Ramos (cell line): Measurements from ENCODE around the gene SH3PXD2A.
"Not testable (repeated sequence)": the region's sequence is repeated elsewhere in the genome, so short reads cannot be mapped to it uniquely, and the experiment has no call there.

ENCODE experiments used
- in situ Hi-C: fragments of 300-500 bp; cut with MboI; formaldehyde crosslinking; loops from one replicate; pipeline ENCODE4 v1.14.3; 2022; ENCODE audit warnings: low sequenced_read_pairs; ENCODE audit not compliant: unreplicated experiment

SH3PXD2A gene

DNA sequence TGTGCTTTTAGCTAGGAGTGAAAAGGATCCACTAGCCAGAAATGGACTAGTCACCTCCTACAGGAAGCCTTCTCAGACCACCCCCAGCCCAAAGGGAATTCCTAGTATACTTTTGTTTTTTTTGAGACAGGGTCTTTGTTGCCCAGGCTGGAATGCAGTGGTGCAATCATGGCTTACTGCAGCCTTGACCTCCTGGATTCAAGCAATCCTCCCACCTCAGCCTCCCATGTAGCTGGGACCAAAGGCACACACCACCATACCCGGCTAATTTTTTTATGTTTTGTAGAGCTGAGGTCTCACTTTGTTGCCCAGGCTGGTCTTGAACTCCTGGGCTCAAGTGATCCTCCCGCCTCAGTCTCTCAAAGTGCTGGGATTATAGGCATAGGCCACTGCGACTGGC, 192.7 kb downstream of the SH3PXD2A start:
- in situ Hi-C loops = not testable (repeated sequence)

DNA sequence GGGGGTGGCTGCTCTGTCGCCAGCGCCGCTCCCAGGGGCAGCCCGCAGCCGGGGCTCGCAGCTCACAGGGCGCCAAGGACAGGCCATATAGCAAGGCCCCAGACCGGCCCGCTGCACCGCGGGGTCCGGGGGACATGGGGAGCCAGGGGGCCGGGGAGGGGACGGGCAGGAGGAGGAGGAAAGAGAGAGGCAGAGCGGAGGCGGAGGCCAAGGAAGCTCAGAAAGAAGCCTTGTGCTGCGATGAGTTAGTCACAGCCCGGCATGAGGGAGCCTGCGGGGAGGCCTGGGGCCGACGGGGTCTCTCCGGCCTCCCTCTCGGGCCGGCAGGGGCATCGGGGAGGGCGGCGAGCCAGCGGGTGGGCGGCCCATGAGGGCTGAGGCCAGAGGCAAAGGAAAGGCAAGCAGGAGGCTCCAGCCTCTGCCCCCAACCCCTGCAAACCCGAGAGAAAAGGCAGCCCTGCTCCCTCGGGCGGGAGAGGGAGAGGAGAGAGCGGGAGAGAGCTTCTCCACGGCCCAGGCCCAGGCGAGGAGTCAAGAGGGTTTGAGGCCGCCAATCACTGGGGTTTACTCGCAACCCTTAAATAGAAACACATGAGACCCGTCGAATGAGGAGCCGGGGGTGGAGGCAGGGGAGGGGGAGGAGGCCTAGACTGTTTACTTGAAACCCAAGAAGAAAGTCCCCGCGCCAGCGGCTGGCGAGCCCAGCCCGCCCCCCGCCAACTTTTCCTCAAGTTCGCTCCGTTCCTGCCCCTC, 194.0 kb downstream of the SH3PXD2A start:
- in situ Hi-C loops = no loop called here

DNA sequence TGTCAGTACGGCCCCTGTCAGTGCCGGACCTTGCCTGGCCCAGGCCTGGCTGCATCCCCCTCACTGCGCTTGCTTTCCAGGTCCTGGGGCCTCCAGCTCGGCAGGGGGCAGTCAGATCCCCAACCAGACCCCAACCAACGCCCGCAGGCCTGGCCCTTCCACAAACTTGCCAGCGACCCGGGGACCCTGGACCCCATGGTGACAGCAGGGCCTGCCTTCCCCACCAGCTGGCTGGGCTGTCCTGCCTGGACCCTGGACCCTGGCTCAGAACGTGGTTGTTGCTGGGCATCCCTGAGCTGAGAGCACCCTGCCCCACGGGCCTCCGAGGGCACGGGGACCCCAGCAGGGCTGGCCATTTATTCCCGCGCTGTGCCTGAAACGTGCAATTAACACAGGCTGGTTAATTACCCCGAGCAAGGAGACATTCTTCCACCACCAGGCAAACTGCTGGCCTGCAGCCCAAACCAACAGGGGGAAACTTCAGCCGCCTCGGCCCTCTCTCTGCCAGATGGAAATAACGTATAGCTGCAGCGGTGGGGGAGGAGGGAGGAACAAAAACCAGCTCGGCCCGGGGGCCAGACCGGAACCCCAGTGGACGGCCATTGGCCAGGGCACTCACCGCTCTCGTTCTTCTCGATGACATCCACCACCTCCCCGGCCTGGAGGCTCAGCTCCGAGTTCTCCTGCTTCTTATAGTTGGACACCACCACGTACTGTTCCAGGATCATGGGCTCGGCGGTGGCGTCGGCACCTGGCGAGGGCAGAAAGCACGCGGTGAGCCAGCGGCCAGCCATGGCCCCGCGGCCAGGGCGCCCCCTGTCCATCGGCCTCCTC, 194.8 kb downstream of the SH3PXD2A start:
- in situ Hi-C loops = no loop called here

DNA sequence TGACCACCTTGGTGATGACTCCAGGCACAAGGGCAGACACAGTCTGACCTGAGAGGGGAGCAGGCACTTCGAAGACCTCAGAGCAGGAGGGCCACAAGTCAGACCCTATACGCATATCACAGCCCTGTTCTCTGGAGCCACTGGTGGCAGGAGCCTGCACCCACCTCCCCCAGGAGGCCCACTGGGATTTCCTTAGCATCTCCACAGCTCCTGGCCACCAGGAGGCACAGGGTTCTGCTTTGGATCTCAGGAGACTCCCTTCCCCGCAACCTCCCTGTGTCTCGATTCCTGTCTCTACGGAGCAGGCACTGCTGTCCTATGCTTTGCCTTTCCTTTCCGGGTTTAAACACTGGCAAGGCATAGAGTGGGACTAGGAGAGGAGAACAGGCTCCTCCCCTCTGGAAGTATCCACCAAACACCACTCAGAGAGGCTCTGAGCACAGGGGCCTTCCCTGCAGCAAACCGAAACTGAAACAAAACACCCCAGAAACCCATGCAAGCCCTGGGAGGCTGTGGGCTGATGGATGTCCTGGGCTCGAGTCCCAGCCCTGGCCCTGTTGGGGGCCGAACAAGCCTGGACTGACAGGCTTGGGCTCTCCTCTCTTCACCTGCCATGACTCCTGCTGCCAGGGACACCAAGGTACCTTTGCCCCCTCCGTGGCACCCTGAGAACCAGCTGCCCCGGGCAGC, 195.6 kb downstream of the SH3PXD2A start:
- in situ Hi-C loops = no loop called here

DNA sequence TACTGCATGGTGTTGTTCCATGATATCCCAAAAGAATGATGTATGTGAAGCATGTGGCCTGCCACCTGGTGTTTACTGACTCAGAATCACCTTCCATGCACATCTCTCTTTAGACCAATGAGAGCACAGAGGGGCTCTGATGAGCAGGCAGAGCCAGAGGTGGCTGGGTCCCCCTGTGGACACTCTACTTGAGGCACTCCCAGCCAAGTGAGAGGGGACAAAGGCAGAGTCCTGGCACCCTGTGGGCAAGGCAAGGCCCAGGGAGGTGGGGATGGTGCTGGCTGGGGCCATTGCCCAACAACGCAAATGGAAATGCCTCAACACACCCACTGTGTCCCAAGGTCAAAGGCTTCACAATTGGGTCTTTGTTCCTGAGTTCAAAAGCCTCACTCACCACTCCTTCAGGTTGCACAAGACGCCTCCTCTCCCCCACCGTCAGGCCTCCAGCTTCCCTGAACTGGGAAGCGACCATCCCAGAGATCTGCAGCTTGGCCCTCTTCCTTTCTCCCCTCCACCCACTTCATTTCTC, 197.3 kb downstream of the SH3PXD2A start:
- in situ Hi-C loops = no loop called here

DNA sequence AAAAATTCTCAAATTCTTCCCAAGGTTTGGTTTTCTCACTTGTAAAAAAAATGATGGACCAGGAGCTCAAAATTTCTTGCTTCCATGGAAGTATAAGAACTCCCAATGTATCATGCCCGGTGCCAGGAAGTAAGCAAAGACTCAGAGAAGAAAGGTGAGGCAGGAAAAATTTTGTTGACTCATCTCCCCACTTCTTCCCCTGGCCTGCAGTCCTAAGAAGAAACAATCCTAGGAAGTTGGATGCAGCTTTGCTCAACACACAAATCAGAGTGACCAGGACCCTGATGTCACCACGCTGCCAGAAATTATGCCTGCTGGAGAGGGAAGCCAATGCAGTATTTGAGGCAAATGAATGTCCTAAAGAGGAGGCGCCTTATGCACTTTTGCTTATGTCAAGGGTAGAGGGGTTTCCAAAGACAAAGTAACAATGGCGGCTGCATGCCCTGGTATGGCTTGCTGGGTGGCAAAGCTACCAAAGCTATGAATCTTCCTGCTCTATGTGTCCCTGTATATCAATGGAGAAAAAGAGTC, 198.2 kb downstream of the SH3PXD2A start:
- in situ Hi-C loops = no loop called here

DNA sequence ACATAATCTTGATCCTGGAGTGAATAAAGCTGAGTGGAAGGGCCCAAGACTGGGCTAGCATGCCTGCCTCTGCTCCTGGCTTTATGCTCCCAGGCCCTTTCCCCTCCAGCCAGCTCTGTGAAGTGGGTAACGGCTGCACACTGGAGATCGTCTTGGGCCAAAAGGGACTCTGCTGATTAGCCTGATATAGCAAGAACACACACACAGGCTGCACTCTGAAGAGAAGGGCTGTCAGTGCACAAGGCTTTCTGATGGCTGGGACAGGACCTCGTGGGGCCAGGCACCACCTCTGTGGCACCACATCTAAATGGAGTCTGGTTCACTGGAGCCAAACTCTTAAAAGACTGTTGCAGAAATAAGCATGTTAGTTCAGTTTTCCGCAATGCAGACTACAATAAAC, 200.5 kb downstream of the SH3PXD2A start:
- in situ Hi-C loops = no loop called here

DNA sequence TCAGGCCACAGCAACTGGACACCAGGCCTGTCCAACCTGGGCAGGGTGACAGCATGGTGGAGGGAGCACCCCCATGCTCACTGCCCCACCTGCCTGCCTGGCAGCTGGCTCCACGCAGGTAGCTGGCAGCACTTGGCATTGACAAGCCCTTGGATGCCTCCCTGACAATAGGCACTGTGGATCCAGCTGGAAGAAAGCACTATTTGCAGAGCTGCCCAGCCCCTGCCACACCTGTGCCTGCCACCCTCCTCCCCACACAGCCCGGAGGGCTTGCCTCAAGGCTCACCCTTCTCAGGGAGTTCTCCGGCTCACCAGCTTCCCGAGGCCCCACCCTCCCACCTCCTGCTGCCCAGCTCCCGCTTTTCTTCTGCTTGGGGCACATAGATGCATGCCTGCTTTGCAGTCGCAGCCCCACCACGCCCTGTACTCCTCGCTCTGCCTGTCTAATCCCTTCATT, 201.8 kb downstream of the SH3PXD2A start:
- in situ Hi-C loops = no loop called here

DNA sequence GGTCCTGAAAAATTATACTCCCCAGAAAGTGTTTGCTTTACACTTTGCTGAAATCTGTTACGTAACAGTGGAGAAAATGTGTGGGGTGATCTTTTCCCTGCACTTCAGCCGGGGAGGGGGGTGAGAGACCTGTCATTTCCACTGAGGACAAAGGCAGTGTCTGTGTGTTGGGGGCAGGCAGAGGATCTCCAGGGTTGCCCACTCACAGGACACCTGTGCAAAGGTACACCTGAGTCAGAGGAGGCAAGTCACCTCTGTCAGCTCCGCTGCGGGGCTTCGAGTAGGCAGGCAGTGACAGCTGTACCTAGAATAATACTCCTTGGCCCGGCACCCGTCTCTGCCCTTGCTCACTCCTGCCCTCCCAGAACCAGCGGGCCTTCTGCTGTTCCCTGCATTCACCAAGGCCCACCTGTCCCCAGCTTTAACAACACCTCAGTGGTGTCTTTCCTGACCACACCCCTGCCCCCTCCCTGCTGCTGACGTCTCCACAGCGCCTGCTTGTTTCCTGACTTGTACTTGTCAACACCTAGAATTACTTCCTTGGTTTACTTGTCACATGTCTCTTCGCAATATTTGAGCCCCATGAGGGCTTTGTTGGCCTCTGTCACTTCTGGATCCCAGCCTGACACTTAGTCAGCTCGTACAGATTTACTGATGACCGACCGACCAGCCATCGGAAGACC, 202.6 kb downstream of the SH3PXD2A start:
- in situ Hi-C loops = no loop called here

DNA sequence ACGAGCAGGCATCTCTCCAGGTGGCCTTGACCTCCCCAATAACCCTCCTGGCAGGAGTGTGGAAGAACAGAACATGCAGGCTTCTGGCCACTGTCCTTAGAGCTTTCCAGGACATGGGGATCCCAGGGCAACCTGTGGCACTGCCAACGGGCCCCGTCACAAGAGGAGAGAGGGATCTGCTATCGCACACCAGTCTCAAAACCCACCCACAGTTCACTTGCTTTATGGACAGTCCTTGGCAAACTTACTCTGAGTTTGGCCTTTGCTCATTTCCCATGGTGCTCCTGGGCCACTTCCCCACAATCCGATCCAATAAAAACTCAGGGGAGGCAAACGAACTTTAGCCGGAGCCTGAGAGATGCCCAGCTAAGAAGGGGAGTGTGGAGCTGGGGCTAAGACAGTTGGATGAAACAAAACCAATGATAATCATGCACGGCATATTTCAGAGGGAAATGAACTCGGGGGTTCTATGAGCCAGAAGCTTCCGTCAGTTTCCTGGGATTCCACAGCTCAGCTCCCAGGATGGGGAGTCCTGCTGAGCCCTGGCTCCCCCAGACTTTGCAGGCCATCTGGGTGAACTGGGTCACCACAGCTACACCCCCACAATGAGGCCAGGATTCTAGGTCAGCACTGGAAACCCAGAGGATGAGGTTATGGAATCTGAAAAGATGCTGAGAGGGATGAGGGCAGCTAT, 203.4 kb downstream of the SH3PXD2A start:
- in situ Hi-C loops = no loop called here

DNA sequence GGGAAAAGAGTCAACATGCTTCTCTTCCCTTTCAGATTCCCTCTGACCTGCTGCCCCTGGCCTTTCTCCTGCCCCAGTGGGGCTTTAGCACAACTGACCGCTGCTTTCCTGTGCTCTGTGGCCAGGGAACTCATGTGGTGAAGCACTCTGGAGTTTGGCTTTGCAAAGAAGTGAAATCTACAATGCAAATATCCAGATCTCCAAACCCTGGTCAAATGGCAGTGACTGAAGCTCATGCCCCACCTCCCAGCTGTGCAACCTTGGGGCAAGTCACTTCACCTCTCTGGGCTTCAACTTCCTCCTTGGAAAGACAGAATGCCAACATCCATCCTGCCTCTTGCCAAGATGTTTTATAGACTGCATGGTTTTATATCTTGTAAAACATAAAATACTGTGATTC, 204.0 kb downstream of the SH3PXD2A start:
- in situ Hi-C loops = no loop called here

DNA sequence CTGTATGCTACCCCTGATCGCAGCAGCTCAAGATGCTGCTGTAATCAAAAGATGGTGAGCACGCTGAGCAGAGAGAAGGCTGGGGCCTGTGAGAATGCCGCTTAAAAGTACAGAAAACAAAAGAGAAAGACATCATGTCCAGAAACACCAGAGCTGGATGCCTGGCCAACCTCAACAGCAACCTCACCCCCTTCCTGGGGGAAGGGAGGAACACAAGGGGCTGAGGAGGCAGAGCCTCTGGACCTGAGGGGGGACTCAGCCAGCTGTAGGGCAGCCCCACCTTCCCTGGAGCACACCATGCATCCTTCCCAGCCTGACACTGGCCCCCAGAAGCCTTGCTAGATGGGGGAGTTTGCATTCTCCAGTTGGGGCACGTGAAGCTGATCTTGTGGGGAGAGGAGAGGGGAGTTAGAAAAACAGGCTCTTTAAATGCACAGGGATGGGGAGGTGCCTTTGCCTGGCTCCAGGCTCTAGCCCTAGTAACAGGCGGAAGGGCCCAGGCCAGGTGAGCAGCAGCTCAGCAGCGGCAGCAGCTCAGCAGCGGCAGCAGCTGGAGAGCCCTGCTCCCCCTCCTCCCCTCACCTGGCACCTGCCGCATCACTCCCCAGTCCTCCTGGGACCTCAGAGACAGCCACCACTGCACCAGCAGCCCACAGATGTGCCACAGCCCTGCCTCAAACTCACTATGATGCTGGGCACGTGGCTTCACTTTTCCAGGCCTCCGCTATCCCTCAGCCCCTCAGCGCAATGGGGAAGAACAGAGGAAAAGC, 205.5 kb downstream of the SH3PXD2A start:
- in situ Hi-C loops = no loop called here

DNA sequence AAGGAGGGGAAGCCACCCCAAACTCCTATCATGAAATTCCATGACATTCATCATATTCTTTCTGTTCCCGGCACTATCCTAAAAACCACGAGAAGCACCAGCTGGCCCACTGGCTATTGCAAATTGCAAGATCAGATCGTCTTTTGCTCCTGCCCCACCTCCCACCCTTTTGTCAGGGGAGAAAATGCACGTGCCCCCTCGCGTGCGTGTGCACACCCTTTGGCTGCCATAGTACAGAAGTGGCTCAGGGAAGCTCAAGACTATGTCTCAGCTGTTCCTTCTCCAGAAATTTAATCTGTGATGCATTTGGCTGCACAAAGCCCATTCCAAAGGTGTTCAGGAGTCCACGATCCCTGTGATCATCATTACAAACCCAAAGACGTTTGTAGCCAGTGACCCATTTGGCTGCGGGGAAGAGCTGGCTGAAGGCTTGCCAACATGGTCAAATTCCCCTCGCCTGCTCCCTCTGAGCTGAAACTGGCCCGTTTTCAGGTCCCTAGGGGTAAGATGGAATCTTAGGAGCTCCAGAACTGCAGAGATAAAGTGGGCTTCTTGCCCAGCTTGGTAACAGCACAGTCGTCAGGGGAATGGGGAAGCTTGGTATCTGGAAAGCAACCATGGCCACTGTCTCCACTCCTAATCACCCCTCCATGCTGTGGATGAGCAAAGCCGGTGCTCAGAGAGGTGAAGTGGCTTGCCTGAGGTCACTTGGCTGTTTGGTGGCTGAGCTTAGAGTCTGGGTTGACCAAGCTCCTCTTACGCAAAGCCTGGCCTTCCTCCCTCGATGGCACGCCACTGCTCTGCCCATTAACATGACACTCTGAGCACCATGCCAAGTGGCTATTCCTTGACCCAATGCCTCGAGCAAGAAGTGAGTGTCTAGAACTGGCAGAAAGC, 206.5 kb downstream of the SH3PXD2A start:
- in situ Hi-C loops = no loop called here

DNA sequence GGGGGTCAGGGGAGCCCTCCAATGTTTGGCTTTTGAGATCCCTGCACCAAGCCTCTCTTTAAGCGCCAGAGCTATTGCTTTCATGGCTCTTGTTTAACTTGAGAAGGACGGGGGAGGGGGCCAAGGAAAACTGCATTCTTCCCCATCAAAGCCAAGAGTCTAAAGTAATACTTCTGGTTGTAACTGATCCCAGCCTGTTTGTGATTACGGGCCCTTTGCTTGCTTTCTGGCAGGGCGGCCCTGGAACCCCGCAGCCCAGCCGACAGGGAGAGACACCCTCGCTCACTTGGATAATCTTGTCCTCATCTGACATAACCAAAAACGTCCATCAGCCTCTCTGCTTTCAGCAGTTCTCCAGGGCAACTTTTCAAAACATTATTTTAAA, 207.1 kb downstream of the SH3PXD2A start:
- in situ Hi-C loops = no loop called here

DNA sequence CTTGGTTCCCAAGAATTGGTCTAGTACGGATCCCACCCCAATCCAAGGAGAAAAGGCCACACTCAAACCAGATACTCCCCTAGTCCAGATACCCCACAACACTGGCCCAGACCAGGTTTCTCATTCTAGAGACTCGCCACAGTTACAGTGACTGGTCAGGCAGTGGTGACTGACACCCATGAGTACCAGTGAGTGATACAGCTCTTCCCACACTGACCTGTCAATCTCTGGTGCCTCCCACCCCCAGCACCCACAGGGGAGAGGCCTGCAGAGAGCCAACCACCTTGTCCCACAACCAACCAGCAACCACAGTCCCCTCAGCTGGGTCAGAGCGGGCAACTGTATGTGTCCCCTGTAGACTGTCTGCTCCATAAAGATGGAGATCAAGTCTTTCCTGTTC, 209.1 kb downstream of the SH3PXD2A start:
- in situ Hi-C loops = no loop called here

DNA sequence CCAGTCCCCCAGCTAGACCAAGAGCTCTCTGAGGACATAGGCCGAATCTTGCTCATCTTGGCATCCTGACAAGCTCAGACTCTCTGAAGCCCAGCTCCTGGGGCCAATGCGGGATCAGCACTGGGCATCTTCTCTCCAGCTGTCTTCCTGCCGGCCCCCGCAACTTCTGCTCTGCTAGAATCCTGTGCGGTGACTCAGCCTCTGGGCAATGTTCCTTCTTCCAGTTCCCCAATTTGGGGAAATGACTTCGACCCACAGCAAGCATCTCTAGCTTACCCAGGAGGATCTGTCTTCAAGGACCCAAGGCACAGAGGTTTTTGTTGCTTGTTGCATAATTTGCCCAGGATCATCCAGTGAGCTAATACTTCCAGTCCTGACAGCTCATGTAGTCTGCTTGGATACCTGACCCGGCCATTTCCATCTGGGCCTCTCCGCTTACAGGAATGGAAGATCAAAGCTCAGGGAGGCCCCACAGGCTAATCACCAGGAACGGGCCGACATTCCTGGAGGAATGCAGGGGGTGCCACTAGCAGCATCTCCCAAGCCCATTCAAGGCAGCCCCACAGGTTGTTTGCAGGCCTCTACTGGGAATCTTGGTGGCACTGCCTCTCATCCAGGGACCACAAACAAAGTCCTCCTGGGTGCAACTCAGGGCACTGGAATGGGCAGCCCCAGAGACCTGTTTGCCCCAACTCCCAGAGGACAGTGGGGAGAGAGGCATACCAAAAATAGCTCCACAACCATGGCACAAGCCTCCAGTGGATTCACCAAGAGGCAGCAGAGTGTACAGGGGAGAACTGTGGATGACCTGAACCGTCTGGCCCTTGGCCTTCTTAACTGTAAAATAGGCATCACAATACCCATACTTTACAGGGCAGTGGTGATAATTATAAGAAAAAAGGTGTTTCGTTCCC, 210.0 kb downstream of the SH3PXD2A start:
- in situ Hi-C loops = no loop called here

DNA sequence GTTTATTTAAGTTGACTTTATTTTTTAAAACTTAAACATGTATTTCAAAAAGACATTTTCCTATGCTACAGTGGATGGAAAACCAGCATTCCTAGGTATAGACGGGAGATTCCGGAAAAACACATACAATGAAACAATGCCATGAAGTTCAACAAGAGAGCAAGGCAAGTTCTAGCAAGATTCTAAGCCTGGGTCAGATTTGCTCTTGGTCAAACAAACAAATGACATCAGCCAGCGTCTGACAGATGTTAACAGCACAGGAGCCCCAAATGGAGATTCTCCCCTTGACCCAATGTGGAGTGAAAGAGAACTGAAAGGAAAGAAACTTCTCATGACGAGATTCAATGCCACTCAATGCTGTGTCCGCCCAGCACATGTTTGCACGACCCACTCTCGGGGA, 212.0 kb downstream of the SH3PXD2A start:
- in situ Hi-C loops = no loop called here
